HG02678 (cell line): ENCODE data around the gene MPHOSPH8.
A peak's percentile ranks its signal among the peaks of the same experiment; 100 is the strongest.

ENCODE experiments used
- ATAC-seq: cut with Tn5 transposase; IDR thresholded peaks from one replicate; pipeline ENCODE4 v1.9.1; 2021; ENCODE audit warnings: mild to moderate bottlenecking, moderate library complexity; ENCODE audit not compliant: unreplicated experiment

Gene MPHOSPH8

GRCh38 chr13:19633479-19634255, at the start of gene MPHOSPH8:
MPHOSPH8 (plus strand) TSS chr13:19633659; CDS start chr13:19633749, 90 bp downstream.
- peak; percentile 98 for ATAC-seq

- ATAC-seq: peak; percentile 80
Measured at GRCh38 chr13:19586904-19587634, 46.4 kb upstream of the MPHOSPH8 start.

GRCh38 chr13:19587635-19588300, 45.7 kb upstream of the MPHOSPH8 start:
- ATAC-seq: peak; percentile 72

GRCh38 chr13:19589312-19589711, 44.1 kb upstream of the MPHOSPH8 start:
- ATAC-seq: no peak

GRCh38 chr13:19590423-19590822, 43.0 kb upstream of the MPHOSPH8 start:
- no peak for ATAC-seq

GRCh38 chr13:19591864-19592263, 41.6 kb upstream of the MPHOSPH8 start:
- ATAC-seq: no peak

GRCh38 chr13:19592657-19593180, 40.7 kb upstream of the MPHOSPH8 start:
- ATAC-seq: no peak

- ATAC-seq: no peak
Measured at GRCh38 chr13:19596086-19596485, 37.4 kb upstream of the MPHOSPH8 start.

GRCh38 chr13:19596960-19597361, 36.5 kb upstream of the MPHOSPH8 start:
- no peak for ATAC-seq

GRCh38 chr13:19597523-19597922, 35.9 kb upstream of the MPHOSPH8 start:
- no peak for ATAC-seq

GRCh38 chr13:19601749-19602725, 31.4 kb upstream of the MPHOSPH8 start:
- peak; percentile 91 for ATAC-seq

- no peak for ATAC-seq
Measured at GRCh38 chr13:19604306-19604705, 29.2 kb upstream of the MPHOSPH8 start.

GRCh38 chr13:19605161-19605955, 28.1 kb upstream of the MPHOSPH8 start:
- no peak for ATAC-seq

GRCh38 chr13:19606152-19606551, 27.3 kb upstream of the MPHOSPH8 start:
- ATAC-seq: no peak

GRCh38 chr13:19606737-19607136, 26.7 kb upstream of the MPHOSPH8 start:
- no peak for ATAC-seq

- ATAC-seq: no peak
Measured at GRCh38 chr13:19607523-19608078, 25.9 kb upstream of the MPHOSPH8 start.

GRCh38 chr13:19618977-19619376, 14.5 kb upstream of the MPHOSPH8 start:
- ATAC-seq: peak; percentile 61

GRCh38 chr13:19622193-19622592, 11.3 kb upstream of the MPHOSPH8 start:
- ATAC-seq: no peak

GRCh38 chr13:19624265-19624664, 9.2 kb upstream of the MPHOSPH8 start:
- no peak for ATAC-seq
